ENCODE measurements around the gene FADS3.

GRCh38 chr11:61921446-61921845, 30.1 kb upstream of the FADS3 start:
- TF ChIP-seq POLR2AphosphoS5 (IDR thresholded peaks at IDR 0.05; ENCODE audit: low read depth, low read length) (no peak), POLR2A (IDR thresholded peaks at IDR 0.05; ENCODE audit: low read depth, low read length) (no peak)

Measured in GM12892 (cell line).